AG09309 (cell line): ENCODE measurements around the gene CNNM2.
"Not testable (repeated sequence)": the region's sequence is repeated elsewhere in the genome, so short reads cannot be mapped to it uniquely, and the experiment has no call there.

Experiments used
- DNase-seq: peaks from one replicate; pipeline ENCODE4 v3.0.0-alpha.2; 2010; ENCODE audit warnings: low read depth
- H3K4me3 ChIP-seq: 2 replicates; pipeline ENCODE4 v1.5.1; 2011; ENCODE audit warnings: mild to moderate bottlenecking, low read depth, low read length, moderate library complexity; ENCODE audit not compliant: control insufficient read depth
- TF ChIP-seq, protein P1 (sequence below): IDR thresholded peaks from 2 replicates; pipeline ENCODE4 v1.5.1; 2011; ENCODE audit warnings: mild to moderate bottlenecking, low read depth, low read length, inconsistent platforms; ENCODE audit not compliant: insufficient read depth, control insufficient read depth; ENCODE audit errors: missing control alignments

Gene CNNM2

DNA sequence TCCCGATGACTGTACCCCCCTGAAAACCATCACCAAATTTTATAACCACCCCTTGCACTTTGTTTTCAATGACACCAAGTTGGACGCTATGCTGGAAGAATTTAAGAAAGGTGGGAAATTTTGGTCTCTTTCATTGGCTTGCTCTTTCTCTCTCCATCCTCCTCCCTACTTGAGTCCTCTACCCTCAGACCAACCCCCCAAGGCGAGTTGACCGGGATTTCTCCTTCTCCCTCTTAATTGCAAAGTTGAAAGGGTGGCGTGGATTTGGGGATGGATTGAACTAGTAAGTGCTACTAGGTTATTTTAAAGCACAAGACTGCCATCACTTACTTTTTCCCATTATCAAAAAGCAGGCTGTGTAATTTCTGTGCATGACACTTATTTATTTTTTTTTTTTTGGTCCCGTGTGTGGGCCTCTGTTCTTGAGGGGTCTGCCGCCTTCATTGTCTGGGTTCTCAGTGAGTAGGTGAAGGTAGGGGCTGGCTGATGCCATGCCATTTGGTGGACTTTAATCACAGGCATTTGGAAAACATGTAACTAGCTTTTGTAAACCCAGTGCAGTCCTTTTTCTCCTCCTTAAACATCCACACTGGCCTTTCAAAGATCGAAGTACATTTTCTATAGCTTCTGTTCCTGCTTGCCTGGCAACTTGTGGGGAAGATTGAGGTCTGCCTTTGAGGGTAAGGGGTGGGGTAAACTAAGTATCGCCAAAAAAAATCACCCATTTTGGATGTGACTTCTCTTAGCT is 2.1 kb downstream of the CNNM2 start:
- H3K4me3 ChIP-seq = peak overlapping the region; percentile 58
- TF ChIP-seq, protein P1, sequence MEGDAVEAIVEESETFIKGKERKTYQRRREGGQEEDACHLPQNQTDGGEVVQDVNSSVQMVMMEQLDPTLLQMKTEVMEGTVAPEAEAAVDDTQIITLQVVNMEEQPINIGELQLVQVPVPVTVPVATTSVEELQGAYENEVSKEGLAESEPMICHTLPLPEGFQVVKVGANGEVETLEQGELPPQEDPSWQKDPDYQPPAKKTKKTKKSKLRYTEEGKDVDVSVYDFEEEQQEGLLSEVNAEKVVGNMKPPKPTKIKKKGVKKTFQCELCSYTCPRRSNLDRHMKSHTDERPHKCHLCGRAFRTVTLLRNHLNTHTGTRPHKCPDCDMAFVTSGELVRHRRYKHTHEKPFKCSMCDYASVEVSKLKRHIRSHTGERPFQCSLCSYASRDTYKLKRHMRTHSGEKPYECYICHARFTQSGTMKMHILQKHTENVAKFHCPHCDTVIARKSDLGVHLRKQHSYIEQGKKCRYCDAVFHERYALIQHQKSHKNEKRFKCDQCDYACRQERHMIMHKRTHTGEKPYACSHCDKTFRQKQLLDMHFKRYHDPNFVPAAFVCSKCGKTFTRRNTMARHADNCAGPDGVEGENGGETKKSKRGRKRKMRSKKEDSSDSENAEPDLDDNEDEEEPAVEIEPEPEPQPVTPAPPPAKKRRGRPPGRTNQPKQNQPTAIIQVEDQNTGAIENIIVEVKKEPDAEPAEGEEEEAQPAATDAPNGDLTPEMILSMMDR = no peak

DNA sequence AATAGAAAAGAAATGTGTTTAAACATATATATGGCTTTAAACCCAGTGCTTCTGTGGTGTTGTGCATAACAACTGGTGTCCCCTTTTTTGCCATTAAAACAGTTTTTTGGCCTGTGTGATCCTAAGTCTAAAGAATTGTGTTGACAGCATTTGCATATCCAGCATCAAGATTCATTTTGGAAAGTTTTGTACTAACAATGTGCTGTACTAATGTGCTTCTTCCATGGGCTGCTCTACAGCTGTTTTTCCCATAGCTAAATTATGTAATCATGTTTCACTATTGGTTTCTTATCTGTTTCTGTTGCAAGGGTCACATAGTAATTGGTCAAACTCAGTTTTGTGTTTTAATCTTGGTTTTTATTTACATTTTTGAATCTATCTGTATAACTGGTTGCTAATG is 5.5 kb downstream of the CNNM2 start:
- DNase-seq = no peak
- no peak overlapping the region for H3K4me3 ChIP-seq
- TF ChIP-seq, protein P1 = no peak

More for the DNA sequence above, 2.1 kb downstream of the CNNM2 start:
- DNase-seq = no peak

DNA sequence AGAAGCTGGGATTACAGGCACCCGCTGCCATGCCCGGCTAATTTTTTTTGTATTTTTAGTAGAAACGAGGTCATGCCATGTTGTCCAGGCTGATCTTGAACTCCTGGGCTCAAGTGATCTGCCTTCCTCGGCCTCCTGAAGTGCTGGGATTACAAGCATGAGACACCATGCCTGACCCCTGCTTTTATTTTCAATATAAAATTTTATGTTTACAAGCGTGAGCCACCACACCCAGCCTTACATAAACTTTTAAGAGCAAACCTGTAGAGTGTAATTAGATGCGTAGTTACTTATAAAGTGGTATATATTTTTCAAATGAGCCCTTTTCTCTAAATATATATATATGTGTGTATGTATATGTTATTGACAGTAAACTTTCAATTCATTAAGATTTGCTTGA is 8.7 kb downstream of the CNNM2 start:
- no peak overlapping the region for H3K4me3 ChIP-seq
- DNase-seq = no peak
- TF ChIP-seq, protein P1 = no peak

DNA sequence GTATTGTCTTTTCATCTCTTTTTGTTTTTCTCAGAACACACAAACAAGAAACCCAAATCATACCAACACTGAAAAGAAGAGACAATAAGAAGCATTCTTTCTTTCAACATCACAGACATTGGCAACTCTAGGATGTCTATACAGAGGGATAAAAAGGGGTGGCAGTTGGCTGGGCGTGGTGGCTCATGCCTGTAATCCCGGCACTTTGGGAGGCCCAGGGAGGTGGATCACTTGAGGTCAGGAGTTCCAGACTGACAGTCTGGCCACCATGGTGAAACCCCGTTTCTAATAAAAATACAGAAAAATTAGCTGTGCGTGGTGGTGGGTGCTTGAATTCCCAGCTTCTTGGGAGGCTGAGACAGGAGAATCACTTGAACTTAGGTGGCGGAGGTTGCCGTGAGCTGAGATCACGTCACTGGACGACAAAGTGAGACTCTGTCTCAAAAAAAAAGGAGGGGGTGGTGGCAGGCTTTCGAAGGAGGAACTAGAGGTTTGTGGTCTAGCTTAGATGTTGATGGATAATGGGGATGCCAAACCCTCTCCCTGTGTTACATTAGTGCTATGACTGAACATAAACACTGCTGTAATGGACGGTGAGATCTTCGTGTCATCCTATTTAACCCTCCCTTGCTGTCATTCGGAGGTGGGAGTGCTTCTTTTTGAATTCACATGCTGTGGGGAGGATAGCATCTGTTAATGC is 9.4 kb downstream of the CNNM2 start:
- TF ChIP-seq, protein P1 = no peak
- DNase-seq = no peak
- no peak overlapping the region for H3K4me3 ChIP-seq

DNA sequence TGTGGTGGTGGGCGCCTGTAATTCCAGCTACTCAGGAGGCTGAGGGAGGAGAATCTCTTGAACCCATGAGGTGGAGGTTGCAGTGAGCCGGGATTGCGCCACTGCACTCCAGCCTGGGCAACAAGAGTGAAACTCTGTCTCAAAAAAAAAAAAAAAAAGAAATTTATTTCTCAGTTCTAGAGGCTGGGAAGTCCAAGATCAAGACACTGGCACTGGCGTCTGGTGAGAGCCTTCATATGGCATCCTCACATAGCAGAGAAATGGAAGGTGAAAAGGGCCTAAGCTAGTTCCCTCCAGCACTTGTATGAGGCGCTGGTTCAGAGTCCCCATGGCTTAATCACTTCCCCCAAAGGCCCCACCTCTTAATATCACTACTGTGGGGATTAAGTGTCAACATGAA is 10.3 kb downstream of the CNNM2 start:
- not testable (repeated sequence) for DNase-seq

DNA sequence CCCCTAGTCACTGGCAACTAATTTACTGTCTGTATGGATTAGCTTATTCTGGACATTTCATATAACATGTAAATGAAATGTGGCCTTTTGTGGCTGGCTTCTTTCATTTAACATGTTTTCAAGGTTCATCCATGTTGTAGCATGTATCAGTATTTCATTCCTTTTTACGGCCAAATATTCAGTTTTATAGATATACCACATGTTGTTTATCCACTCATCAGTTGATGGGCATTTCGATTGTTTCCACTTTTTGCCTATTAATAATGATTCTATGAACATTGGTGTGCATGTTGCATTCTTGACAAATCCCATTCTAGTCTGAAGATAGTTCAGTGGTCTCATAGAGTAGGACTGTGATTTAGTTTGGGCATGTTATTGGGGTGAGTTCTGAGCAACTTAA is 12.6 kb downstream of the CNNM2 start:
- no peak for DNase-seq
- no peak overlapping the region for H3K4me3 ChIP-seq
- TF ChIP-seq, protein P1 = no peak

More for the DNA sequence above, 10.3 kb downstream of the CNNM2 start:
- not testable (repeated sequence) for H3K4me3 ChIP-seq

DNA sequence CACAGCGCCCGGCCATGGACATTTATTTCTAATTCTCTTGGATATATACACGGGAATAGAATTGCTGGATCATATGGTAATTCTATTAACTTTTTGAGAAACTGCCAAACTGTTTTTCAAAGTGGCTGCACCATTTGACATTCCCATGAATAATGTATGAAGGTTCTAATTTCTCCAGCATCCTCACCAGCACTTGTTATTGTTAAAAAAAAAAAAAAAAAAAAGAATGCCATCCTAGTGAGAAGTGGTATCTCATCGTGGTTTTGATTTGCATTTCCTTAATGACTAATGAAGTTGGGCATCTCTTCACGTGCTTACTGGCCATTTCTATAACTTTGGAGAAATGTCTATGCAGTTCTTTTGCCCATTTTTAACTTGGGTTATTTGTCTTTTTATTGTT is 13.5 kb downstream of the CNNM2 start:
- DNase-seq = no peak
- no peak overlapping the region for H3K4me3 ChIP-seq
- TF ChIP-seq, protein P1 = no peak
